ENCODE results near the gene CCDC194. TPM values are rescaled to one million over a fixed set of nuclear protein-coding genes. Genes with fewer than 3 reads are reported as not detected.

Gene CCDC194
- total RNA-seq, 1 experiment from 2014 or later, result not detected

DNA sequence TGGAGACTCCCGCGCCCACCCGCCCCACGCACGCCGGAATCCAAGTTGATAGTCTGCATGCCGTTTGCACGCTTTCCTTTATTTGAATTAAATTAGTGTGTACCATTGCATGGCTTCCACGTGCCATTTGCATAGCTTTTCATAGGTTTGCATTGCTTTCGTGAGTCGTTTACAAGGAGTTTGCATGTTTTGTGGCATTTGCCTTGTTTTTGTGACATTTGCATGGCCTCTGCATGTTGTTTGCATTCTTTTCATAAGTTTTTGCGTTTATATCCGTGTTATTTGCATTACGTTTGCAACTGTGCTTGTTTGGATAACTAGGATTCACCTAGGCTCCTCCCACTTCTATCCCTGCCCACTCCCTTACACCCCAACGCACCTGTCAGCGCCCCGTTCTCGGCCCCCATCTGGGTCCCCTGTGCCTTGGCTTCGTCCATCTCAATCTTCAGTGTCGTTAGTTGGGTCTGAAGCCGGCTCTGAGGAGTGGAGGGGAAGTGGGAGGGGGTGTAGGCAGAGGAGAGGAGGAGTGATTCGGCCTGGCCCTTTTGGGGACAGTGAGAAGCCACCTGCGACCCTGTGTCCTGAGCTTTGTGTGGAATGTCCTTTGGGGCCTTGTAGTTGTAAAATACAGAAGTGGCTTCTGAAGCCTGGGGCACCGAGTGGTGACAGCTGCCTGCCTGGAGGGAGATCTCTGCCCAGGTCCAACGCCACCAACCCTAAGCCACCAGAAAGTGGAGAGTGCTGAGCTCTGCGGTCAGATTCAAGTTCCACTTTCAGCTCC is 2.4 kb downstream of the CCDC194 start:
- no peaks in the 10 kb centered on the region for H3K4me1 Mint-ChIP-seq (ENCODE audit: low read depth, unreplicated experiment)
- TF ChIP-seq, protein P1, sequence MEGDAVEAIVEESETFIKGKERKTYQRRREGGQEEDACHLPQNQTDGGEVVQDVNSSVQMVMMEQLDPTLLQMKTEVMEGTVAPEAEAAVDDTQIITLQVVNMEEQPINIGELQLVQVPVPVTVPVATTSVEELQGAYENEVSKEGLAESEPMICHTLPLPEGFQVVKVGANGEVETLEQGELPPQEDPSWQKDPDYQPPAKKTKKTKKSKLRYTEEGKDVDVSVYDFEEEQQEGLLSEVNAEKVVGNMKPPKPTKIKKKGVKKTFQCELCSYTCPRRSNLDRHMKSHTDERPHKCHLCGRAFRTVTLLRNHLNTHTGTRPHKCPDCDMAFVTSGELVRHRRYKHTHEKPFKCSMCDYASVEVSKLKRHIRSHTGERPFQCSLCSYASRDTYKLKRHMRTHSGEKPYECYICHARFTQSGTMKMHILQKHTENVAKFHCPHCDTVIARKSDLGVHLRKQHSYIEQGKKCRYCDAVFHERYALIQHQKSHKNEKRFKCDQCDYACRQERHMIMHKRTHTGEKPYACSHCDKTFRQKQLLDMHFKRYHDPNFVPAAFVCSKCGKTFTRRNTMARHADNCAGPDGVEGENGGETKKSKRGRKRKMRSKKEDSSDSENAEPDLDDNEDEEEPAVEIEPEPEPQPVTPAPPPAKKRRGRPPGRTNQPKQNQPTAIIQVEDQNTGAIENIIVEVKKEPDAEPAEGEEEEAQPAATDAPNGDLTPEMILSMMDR (IDR thresholded peaks at IDR 0.05; ENCODE audit: unreplicated experiment), result no peak
- peaks cover 12% of the 10 kb centered on the region for H3K27me3 Mint-ChIP-seq (ENCODE audit: unreplicated experiment)
- H3K4me3 Mint-ChIP-seq (ENCODE audit: low read depth, unreplicated experiment), result peak overlapping the region; percentile 51
- intact Hi-C loops (cut with micrococcal nuclease; ENCODE audit: unreplicated experiment), result no loop called here
- CTCF ChIA-PET, result no interaction called here
- H3K27ac Mint-ChIP-seq (ENCODE audit: unreplicated experiment), result no peak overlapping the region
- H3K36me3 Mint-ChIP-seq (ENCODE audit: insufficient read depth, unreplicated experiment), result no peaks in the 10 kb centered on the region
- BruUV-seq (replicated peaks), result no TSS peak
- H3K9me3 Mint-ChIP-seq (ENCODE audit: low read depth, unreplicated experiment), result no peaks in the 10 kb centered on the region
- DNase-seq, result no peak

DNA sequence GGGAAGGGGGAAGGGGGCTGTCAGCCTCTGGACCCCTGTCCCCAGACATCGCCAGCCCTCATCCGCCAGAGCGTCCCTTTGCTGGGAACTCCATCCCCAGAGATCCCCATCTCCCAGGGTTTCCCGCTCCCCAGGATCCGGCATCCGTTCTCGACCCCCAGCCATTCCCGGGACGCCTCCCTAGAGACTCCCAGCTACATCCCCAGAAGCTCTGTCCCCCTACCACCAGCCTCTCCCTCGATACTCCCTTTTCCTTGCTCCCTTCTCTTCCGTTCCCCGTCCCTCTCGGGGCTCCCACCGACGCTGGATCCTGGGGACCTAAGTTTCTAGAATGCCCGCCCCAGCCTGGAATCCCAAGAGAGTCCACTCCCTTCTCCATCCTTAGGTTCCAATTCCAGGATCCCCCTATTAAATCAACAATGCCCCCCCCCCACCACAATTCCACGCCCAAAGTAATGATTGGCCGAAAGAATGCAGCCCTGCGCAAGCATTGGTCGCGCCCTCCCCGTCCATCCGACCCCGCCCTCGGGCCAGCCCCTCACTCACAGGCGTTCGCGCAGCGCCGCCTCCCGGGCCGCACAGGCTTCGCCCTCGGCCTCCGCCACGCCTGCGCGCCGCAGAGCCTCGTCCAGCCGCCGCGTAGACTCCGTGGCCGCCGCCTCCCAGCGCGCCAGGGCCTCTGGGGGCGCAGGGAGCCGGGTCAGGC is 3.2 kb downstream of the CCDC194 start:
- Mint-ChIP-seq H3K4me3 (ENCODE audit: low read depth, unreplicated experiment) (peak overlapping the region; percentile 51), H3K4me1 (ENCODE audit: low read depth, unreplicated experiment) (no peaks in the 10 kb centered on the region), H3K9me3 (ENCODE audit: low read depth, unreplicated experiment) (no peaks in the 10 kb centered on the region), H3K27me3 (ENCODE audit: unreplicated experiment) (peaks cover 12% of the 10 kb centered on the region), H3K36me3 (ENCODE audit: insufficient read depth, unreplicated experiment) (no peaks in the 10 kb centered on the region), H3K27ac (ENCODE audit: unreplicated experiment) (no peak overlapping the region)
- TF ChIP-seq, protein P1 (IDR thresholded peaks at IDR 0.05; ENCODE audit: unreplicated experiment), result peak; percentile 34
- DNase-seq, result peak; percentile 86
- CTCF ChIA-PET, result interaction anchor here (0.7 kb wide), 1 partner anchor 474 kb away, joined by 4 read pairs; no protein-coding TSS in a partner anchor
- intact Hi-C loops (cut with micrococcal nuclease; ENCODE audit: unreplicated experiment), result no loop called here
- BruUV-seq (replicated peaks), result no TSS peak

DNA sequence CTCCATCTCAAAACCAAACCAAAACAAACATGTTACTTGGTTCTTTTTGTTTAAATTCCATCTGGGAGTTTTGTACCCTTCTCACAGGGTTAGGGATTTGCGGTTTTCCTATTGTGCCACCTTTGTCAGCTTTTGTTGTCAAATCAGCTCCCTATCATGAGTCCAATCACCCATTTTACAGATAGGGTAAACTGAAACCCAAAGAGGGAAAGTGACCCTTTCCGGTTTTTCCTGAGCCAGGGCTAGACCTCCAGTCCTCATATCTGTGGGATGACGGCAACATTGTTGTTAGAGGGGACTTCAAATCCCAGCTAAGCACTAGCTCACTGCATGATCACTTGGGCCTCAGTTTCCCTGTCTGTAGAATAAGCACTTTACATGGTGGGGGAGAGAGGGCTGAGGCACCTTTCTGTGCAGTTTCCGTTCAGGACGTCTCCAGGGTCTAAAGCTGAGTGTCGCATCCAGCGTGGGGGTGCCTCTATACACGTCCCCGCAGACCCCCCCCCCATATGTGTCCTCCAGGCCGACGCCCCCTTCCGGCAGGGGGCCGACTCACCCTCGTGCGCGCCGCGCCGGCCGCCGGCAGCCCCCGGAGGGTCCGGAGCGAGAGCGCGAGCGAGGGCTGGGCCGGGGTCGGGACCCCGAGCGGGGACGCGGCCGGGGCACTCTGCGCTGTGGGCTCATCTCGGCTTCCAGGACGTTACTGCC is 3.9 kb downstream of the CCDC194 start:
- CTCF ChIA-PET, result interaction anchor here (0.7 kb wide), 1 partner anchor 475 kb away, joined by 4 read pairs; no protein-coding TSS in a partner anchor
- TF ChIP-seq, protein P1 (IDR thresholded peaks at IDR 0.05; ENCODE audit: unreplicated experiment), result no peak
- no peaks in the 10 kb centered on the region for H3K36me3 Mint-ChIP-seq (ENCODE audit: insufficient read depth, unreplicated experiment)
- DNase-seq, result no peak
- H3K4me3 Mint-ChIP-seq (ENCODE audit: low read depth, unreplicated experiment), result no peak overlapping the region
- intact Hi-C loops (cut with micrococcal nuclease; ENCODE audit: unreplicated experiment), result no loop called here
- H3K27me3 Mint-ChIP-seq (ENCODE audit: unreplicated experiment), result peaks cover 12% of the 10 kb centered on the region
- H3K9me3 Mint-ChIP-seq (ENCODE audit: low read depth, unreplicated experiment), result no peaks in the 10 kb centered on the region
- BruUV-seq (replicated peaks), result no TSS peak
- no peaks in the 10 kb centered on the region for H3K4me1 Mint-ChIP-seq (ENCODE audit: low read depth, unreplicated experiment)
- no peak overlapping the region for H3K27ac Mint-ChIP-seq (ENCODE audit: unreplicated experiment)

DNA sequence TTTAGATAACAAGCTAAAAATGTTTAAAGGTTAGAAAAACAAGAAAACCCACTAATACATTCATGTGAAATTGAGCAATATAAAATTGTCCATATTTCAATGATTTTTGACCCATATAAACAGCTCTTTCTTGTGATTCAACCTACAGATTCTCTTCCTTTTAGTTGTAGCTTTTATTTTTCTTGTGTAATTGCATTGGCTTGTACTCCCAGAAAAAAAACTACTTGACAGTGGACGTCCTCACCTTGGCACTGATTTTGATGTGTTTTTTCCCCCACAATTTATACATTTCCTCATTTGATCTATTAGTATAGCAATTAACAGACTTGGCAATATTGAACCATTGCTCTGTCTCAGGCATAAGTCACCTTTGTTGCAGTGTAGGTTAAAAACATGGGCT is 4.7 kb downstream of the CCDC194 start:
- intact Hi-C loops (cut with micrococcal nuclease; ENCODE audit: unreplicated experiment), result no loop called here
- Mint-ChIP-seq H3K27ac (ENCODE audit: unreplicated experiment) (no peak overlapping the region), H3K27me3 (ENCODE audit: unreplicated experiment) (peaks cover 12% of the 10 kb centered on the region), H3K9me3 (ENCODE audit: low read depth, unreplicated experiment) (no peaks in the 10 kb centered on the region), H3K4me1 (ENCODE audit: low read depth, unreplicated experiment) (no peaks in the 10 kb centered on the region), H3K4me3 (ENCODE audit: low read depth, unreplicated experiment) (no peak overlapping the region), H3K36me3 (ENCODE audit: insufficient read depth, unreplicated experiment) (no peaks in the 10 kb centered on the region)
- BruUV-seq (replicated peaks), result no TSS peak
- CTCF ChIA-PET, result no interaction called here
- TF ChIP-seq, protein P1 (IDR thresholded peaks at IDR 0.05; ENCODE audit: unreplicated experiment), result no peak
- no peak for DNase-seq
